K562 (cell line): Measurements from ENCODE around the gene TP53BP2. TPM values are rescaled to one million over a fixed set of nuclear protein-coding genes. Genes with fewer than 3 reads are reported as not detected.
A peak's percentile ranks its signal among the peaks of the same experiment; 100 is the strongest.

Experiments used
- ASH1L ChIP-seq: fragments of 450-650 bp; IDR thresholded peaks from 2 replicates; pipeline ENCODE4 v1.6.1; 2018; ENCODE audit warnings: borderline replicate concordance, mild to moderate bottlenecking, low read depth; ENCODE audit not compliant: partially characterized antibody
- CC2D1A ChIP-seq: fragments of 450-650 bp; IDR thresholded peaks from 2 replicates; pipeline ENCODE4 v1.6.1; 2017; ENCODE audit warnings: mild to moderate bottlenecking
- CREBBP ChIP-seq: IDR thresholded peaks from one replicate; pipeline ENCODE4 v1.6.1; 2012; ENCODE audit warnings: low read depth, mild to moderate bottlenecking, control low read depth, inconsistent platforms, low read length
- DMBX1 ChIP-seq: fragments of 250-450 bp; sonication (Bioruptor Pico); IDR thresholded peaks from 2 replicates; pipeline ENCODE4 v1.8.0; 2022; ENCODE audit warnings: inconsistent platforms, mild to moderate bottlenecking, moderate library complexity, borderline replicate concordance
- EP400 ChIP-seq: fragments of 450-650 bp; IDR thresholded peaks from 2 replicates; pipeline ENCODE4 v1.6.1; 2017; ENCODE audit warnings: antibody characterized with exemption, mild to moderate bottlenecking, moderate library complexity
- ERF ChIP-seq: fragments of 450-650 bp; formaldehyde crosslinking; IDR thresholded peaks from 2 replicates; pipeline ENCODE4 v1.4.0; 2020; ENCODE audit warnings: mild to moderate bottlenecking, mixed read lengths
- HDAC8 ChIP-seq: fragments of 450-650 bp; IDR thresholded peaks from 2 replicates; pipeline ENCODE4 v1.6.1; 2016; ENCODE audit warnings: mild to moderate bottlenecking, missing genetic modification characterization, moderate library complexity, missing compliant biosample characterization
- HIVEP1 ChIP-seq: fragments of 250-450 bp; sonication (Bioruptor Pico); IDR thresholded peaks from 2 replicates; pipeline ENCODE4 v1.4.0; 2020; ENCODE audit warnings: mild to moderate bottlenecking
- ILK ChIP-seq: fragments of 450-650 bp; IDR thresholded peaks from 2 replicates; pipeline ENCODE4 v1.6.1; 2016; ENCODE audit warnings: missing genetic modification characterization, low read depth, mild to moderate bottlenecking, missing compliant biosample characterization, moderate library complexity, borderline replicate concordance
- KDM5B ChIP-seq: fragments of 200-600 bp; sonication (generic); IDR thresholded peaks from 2 replicates; pipeline ENCODE4 v1.6.1; 2012; ENCODE audit warnings: low read depth, mild to moderate bottlenecking, moderate library complexity, low read length, control low read depth, inconsistent platforms; ENCODE audit not compliant: insufficient replicate concordance
- KLF16 ChIP-seq: IDR thresholded peaks from 2 replicates; pipeline ENCODE4 v1.6.1; 2016; ENCODE audit warnings: antibody characterized with exemption
- NBN ChIP-seq: fragments of 450-650 bp; IDR thresholded peaks from 2 replicates; pipeline ENCODE4 v1.6.1; 2016; ENCODE audit warnings: low read depth, mild to moderate bottlenecking
- NUFIP1 ChIP-seq: fragments of 450-650 bp; IDR thresholded peaks from 2 replicates; pipeline ENCODE4 v1.6.1; 2018; ENCODE audit not compliant: partially characterized antibody
- RUNX1 ChIP-seq: sonication (generic); IDR thresholded peaks from 2 replicates; pipeline ENCODE4 v1.6.1; 2016; ENCODE audit warnings: antibody characterized with exemption, low read depth
- SMARCC2 ChIP-seq: fragments of 450-650 bp; IDR thresholded peaks from 2 replicates; pipeline ENCODE4 v1.6.1; 2017; ENCODE audit warnings: antibody characterized with exemption, moderate library complexity, mild to moderate bottlenecking, low read depth
- U2AF1 ChIP-seq: fragments of 200-400 bp; formaldehyde crosslinking; optimal IDR thresholded peaks from 2 replicates; pipeline ENCODE3; 2017; ENCODE audit warnings: mild to moderate bottlenecking, low read depth, low read length, moderate library complexity
- USF1 ChIP-seq: sonication (generic); formaldehyde crosslinking; IDR thresholded peaks from 2 replicates; pipeline ENCODE4 v1.9.0; 2022; ENCODE audit warnings: mild to moderate bottlenecking, missing genetic modification reagents
- ZBED1 ChIP-seq: IDR thresholded peaks from 2 replicates; pipeline ENCODE4 v1.6.1; 2014
- ZBTB33 ChIP-seq: sonication (generic); formaldehyde crosslinking; IDR thresholded peaks from 2 replicates; pipeline ENCODE4 v1.8.1; 2023; ENCODE audit warnings: mild to moderate bottlenecking, missing genetic modification reagents
- ZNF253 ChIP-seq: fragments of 250-450 bp; sonication (Bioruptor Pico); conservative IDR thresholded peaks from 2 replicates; pipeline ENCODE4 v1.6.1; 2021; ENCODE audit warnings: mild to moderate bottlenecking
- ZNF518B ChIP-seq: fragments of 250-450 bp; sonication (Bioruptor Pico); IDR thresholded peaks from 2 replicates; pipeline ENCODE4 v1.5.0; 2021; ENCODE audit warnings: mild to moderate bottlenecking, moderate library complexity
- ZNF589 ChIP-seq: fragments of 200-800 bp; sonication (Bioruptor generic); IDR thresholded peaks from 2 replicates; pipeline ENCODE4 v1.6.1; 2016; ENCODE audit warnings: low read depth, missing genetic modification characterization, missing compliant biosample characterization
- ZNF75A ChIP-seq: fragments of 450-650 bp; formaldehyde crosslinking; IDR thresholded peaks from 2 replicates; pipeline ENCODE4 v1.4.0; 2020; ENCODE audit warnings: mild to moderate bottlenecking
- polyA plus RNA-seq, 8 experiments: library from polyadenylated mRNA; depleted of rRNA in 4 of 8; stranded (reverse) in 5 of 8; unstranded in 3 of 8; fragments of >200 nt; fragmentation: Nextera tagmentation in 2 of 8; fragmentation: Illumina TruSeq in 1 of 8; extraction: Ambion mirVana in 2 of 8; extraction: Trizol in 1 of 8; gene quantifications; 2 replicates each; pipeline versions ENCODE4 v1.2.1 to v1.2.3, GENCODE V29; 2011 to 2014; ENCODE audit warnings: inconsistent platforms in 1 of 8, missing spikeins in 1 of 8
- total RNA-seq, 7 experiments: library from RNA; depleted of rRNA in 6 of 7; stranded (reverse); fragments of >200 nt in 6 of 7; fragmentation: Illumina TruSeq in 2 of 7; extraction: Trizol in 2 of 7; gene quantifications; 2 replicates each; pipeline versions ENCODE4 v1.2.1 to v1.2.3, GENCODE V29; 2011 to 2021; ENCODE audit warnings: low replicate concordance in 1 of 7

TP53BP2 gene
- total and polyA plus RNA-seq, 9 of the 15 experiments (the other 6 are each of a cell fraction or from before 2014, with no cell fraction given) = 17.0 to 69.6 (median 40.1) TPM

- 0 out of 2 replicates have a peak, but pooled peaks have one; percentile 61 for TF ChIP-seq ZNF518B (CRISPR knock-in tag)
- no peak for TF ChIP-seq USF1 (CRISPR knock-in tag)
- TF ChIP-seq ZNF75A = peak; percentile 9; the same call in 1 of the 2 replicates
- peak; percentile 2 for TF ChIP-seq ASH1L
- TF ChIP-seq DMBX1 (CRISPR knock-in tag) = peak; percentile 86
- TF ChIP-seq ZBED1 = 0 out of 2 replicates have a peak, but pooled peaks have one; percentile 79
- peak; percentile 25 for TF ChIP-seq NUFIP1
- peak; percentile 76 for TF ChIP-seq EP400
- peak; percentile 85 for TF ChIP-seq KLF16
- TF ChIP-seq CREBBP = no peak
- no peak for TF ChIP-seq U2AF1
- TF ChIP-seq ERF = peak; percentile 90
- TF ChIP-seq ZBTB33 (CRISPR knock-in tag) = no peak
- TF ChIP-seq CC2D1A = peak; percentile 83
- peak; percentile 21; the same call in 1 of the 2 replicates for TF ChIP-seq ILK (tag)
- no peak for TF ChIP-seq ZNF253 (CRISPR knock-in tag)
- peak; percentile 91 for TF ChIP-seq ZNF589
- peak; percentile 95 for TF ChIP-seq SMARCC2
- TF ChIP-seq RUNX1 = 0 out of 2 replicates have a peak, but pooled peaks have one; percentile 20
- peak; percentile 71 for TF ChIP-seq KDM5B
- TF ChIP-seq HDAC8 (tag) = no peak
- no peak for TF ChIP-seq HIVEP1 (CRISPR knock-in tag)
- peak; percentile 90 for TF ChIP-seq NBN
Measured at GRCh38 chr1:223771814-223772770, 73.7 kb downstream of the TP53BP2 start (continued).
